Measurements from ENCODE around the gene SPR. TPM values are rescaled to one million over a fixed set of nuclear protein-coding genes. Genes with fewer than 3 reads are reported as not detected.

SPR gene
- total RNA-seq, 1 donor from 2014 or later: 7.1 TPM

DNA sequence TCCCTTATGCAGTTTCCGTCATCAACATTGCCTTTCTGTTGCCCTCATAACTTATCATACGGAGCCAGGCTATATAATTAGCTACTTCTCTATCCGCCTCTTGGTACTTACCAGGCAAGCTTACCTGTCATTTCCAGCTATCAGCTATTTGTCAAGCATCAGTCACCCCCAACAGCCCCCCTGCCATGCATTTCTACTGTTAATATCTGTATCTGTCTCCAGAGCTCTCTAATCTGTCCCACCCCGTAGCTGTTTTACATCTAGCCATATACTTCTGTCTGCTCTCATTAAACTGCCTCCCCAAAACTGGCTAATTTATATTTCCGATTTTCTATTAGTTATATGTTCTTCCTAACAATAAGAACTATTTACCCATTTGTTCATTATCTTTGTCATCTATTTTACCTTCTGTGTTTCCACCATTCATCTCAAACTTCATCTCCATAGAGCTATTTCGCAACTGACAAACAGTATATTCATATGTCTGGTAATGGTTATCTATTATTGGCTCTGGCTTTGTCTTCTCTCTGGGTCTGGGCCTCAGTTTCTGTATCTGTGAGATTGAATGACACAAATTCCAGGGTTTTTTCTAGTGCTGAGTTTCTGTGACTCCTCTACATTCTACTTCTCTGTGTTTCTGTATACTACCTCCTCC, 39.7 kb downstream of the SPR start:
- peaks cover 35% of the 10 kb centered on the region for H3K27me3 Mint-ChIP-seq (ENCODE audit: unreplicated experiment)
- no peak overlapping the region for H3K27ac Mint-ChIP-seq (ENCODE audit: unreplicated experiment)
- H3K36me3 Mint-ChIP-seq (ENCODE audit: unreplicated experiment): no peaks in the 10 kb centered on the region
- peaks cover 6% of the 10 kb centered on the region for H3K4me1 Mint-ChIP-seq (ENCODE audit: unreplicated experiment)
- no peak overlapping the region for H3K4me3 Mint-ChIP-seq (ENCODE audit: unreplicated experiment)
- no peaks in the 10 kb centered on the region for H3K9me3 Mint-ChIP-seq (ENCODE audit: unreplicated experiment)
- TF ChIP-seq, protein P1, sequence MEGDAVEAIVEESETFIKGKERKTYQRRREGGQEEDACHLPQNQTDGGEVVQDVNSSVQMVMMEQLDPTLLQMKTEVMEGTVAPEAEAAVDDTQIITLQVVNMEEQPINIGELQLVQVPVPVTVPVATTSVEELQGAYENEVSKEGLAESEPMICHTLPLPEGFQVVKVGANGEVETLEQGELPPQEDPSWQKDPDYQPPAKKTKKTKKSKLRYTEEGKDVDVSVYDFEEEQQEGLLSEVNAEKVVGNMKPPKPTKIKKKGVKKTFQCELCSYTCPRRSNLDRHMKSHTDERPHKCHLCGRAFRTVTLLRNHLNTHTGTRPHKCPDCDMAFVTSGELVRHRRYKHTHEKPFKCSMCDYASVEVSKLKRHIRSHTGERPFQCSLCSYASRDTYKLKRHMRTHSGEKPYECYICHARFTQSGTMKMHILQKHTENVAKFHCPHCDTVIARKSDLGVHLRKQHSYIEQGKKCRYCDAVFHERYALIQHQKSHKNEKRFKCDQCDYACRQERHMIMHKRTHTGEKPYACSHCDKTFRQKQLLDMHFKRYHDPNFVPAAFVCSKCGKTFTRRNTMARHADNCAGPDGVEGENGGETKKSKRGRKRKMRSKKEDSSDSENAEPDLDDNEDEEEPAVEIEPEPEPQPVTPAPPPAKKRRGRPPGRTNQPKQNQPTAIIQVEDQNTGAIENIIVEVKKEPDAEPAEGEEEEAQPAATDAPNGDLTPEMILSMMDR (IDR thresholded peaks at IDR 0.05): no peak
- no peak for DNase-seq (ENCODE audit: extremely low spot score, unreplicated experiment)

DNA sequence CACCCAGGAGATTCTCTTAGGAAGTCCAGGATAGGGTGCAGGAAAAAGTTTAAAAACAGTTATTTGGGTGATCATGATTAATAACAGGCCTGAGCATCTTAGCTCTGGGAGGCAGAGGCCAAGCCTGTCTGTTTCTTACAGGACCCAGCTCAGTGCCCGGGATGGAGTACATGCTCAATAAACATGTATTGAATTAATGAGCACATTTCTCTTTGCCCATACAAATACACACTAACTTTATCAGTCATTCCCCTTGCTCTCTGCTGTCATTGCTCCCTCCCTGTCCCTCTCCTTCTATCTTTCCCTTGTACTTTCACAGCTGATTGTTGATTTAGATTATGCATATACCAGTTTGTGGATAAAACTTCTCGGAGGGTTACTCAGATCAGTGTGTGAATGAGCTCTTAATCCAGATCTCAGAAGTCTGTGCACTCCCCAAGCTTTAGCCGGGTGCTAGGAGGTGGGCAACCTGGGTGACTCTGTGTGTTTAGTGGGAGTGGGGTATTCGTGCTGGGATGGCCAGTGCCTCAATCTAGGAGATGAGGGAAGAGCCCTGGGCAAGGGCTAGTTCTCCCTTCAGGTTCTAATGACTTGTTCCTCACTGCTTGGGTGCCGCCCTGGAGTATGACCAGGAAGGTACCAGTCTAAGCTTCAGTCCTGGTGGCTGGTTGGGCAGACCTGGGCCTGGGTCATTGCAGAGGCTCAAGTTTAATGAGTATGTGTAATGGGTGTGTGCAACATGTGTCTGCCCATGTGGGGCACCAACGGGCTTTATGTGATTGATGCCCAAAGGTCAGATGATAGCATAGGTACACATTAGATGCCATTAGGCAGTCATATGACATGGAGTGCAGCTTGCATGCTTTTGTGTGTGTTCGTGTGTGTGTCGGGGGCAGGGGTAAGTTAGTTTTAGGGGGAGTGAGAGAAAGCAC, 40.7 kb downstream of the SPR start:
- no peak for DNase-seq (ENCODE audit: extremely low spot score, unreplicated experiment)

DNA sequence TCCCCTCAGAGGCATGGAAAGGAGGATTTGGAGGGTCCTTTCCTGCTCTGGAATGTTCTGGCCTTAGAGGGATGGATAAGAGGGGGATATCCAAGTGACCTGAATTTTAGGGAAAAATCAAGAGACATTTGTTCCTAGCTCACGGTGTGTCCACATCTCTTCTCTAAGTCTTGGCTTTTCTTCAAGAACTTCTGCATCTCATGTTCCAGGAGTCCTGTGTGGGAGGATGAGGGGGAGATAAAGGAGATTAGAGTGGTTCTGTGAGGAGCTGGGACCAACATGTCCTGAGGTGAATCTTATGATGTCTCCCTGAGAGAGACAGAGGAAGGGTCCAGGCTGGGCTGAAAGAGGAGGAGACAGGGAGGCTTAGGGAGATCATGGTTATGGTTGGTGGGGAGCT, 41.8 kb downstream of the SPR start:
- H3K36me3 Mint-ChIP-seq (ENCODE audit: unreplicated experiment): no peaks in the 10 kb centered on the region
- peaks cover 5% of the 10 kb centered on the region for H3K4me1 Mint-ChIP-seq (ENCODE audit: unreplicated experiment)
- no peak overlapping the region for H3K4me3 Mint-ChIP-seq (ENCODE audit: unreplicated experiment)
- H3K27me3 Mint-ChIP-seq (ENCODE audit: unreplicated experiment): peaks cover 20% of the 10 kb centered on the region
- no peak for DNase-seq (ENCODE audit: extremely low spot score, unreplicated experiment)
- no peaks in the 10 kb centered on the region for H3K9me3 Mint-ChIP-seq (ENCODE audit: unreplicated experiment)
- TF ChIP-seq, protein P1 (IDR thresholded peaks at IDR 0.05): no peak
- H3K27ac Mint-ChIP-seq (ENCODE audit: unreplicated experiment): no peak overlapping the region

More for the DNA sequence above, 40.7 kb downstream of the SPR start:
- Mint-ChIP-seq H3K4me1 (ENCODE audit: unreplicated experiment) (peaks cover 9% of the 10 kb centered on the region), H3K27me3 (ENCODE audit: unreplicated experiment) (peaks cover 25% of the 10 kb centered on the region), H3K27ac (ENCODE audit: unreplicated experiment) (no peak overlapping the region), H3K9me3 (ENCODE audit: unreplicated experiment) (no peaks in the 10 kb centered on the region), H3K36me3 (ENCODE audit: unreplicated experiment) (no peaks in the 10 kb centered on the region), H3K4me3 (ENCODE audit: unreplicated experiment) (no peak overlapping the region)
- TF ChIP-seq, protein P1 (IDR thresholded peaks at IDR 0.05): no peak

DNA sequence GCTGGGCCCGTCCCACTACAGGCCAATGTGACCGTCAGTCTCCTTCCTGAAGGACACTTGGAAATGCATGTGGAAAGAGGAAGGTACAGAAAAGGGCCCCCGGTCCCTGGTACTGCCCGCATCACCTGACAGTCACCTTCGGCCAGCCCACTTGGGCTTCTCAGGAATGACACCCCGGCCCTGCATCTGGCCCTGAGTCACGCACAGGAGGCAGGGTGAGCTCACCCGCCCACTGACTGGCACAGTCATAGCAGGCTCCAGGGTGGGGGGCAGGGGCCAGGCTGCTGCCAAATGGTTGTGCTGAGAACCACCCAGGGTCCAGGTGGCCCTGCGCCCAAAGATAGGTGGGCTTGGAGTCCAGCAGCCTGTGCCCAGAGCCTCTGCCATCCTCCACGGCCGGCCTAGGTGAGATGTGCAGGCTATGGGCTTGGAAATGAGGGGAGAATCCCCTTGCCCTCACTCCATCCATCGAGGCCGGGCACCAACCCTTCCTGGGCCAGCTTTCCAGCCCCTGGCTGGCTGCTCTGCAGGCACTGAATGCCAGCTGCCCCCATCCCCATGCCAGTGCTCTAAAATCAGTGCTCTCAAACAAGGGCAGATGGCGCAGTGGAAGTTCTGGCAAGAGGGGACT, 44.2 kb downstream of the SPR start:
- Mint-ChIP-seq H3K36me3 (ENCODE audit: unreplicated experiment) (no peaks in the 10 kb centered on the region), H3K9me3 (ENCODE audit: unreplicated experiment) (no peaks in the 10 kb centered on the region), H3K4me3 (ENCODE audit: unreplicated experiment) (no peak overlapping the region), H3K4me1 (ENCODE audit: unreplicated experiment) (peaks cover 4% of the 10 kb centered on the region), H3K27me3 (ENCODE audit: unreplicated experiment) (peaks cover 28% of the 10 kb centered on the region), H3K27ac (ENCODE audit: unreplicated experiment) (no peak overlapping the region)
- no peak for DNase-seq (ENCODE audit: extremely low spot score, unreplicated experiment)
- TF ChIP-seq, protein P1 (IDR thresholded peaks at IDR 0.05): no peak
